A673 (cell line): ENCODE results near the gene AFF1. TPM values are rescaled to one million over a fixed set of nuclear protein-coding genes. Genes with fewer than 3 reads are reported as not detected.
"Not testable (repeated sequence)": the region's sequence is repeated elsewhere in the genome, so short reads cannot be mapped to it uniquely, and the experiment has no call there.

Experiments used
- BruUV-seq: library from RNA; stranded (reverse); fragments of 400-500 nt; replicated peaks from 2 replicates; lab custom pipeline; 2021; lab: Mats Ljungman, UMichigan
- CTCF ChIA-PET: fragments of 300-600 bp; sonication (Branson Sonifier 250); formaldehyde crosslinking; loops from one replicate; lab custom pipeline; 2022; ENCODE audit warnings: antibody characterized with exemption; lab: Charles Lee
- POLR2A ChIA-PET: fragments of 300-600 bp; sonication (Branson Sonifier 250); formaldehyde crosslinking; loops from one replicate; lab custom pipeline; 2022; ENCODE audit warnings: antibody characterized with exemption; ENCODE audit not compliant: low non-redundant PET; lab: Charles Lee
- DNase-seq: peaks from one replicate; pipeline ENCODE4 v3.0.0-alpha.2; 2015; ENCODE audit warnings: low spot score
- H3K27ac ChIP-seq: fragments of 200-600 bp; sonication (generic); 2 replicates; pipeline ENCODE4 v1.5.1; 2016; ENCODE audit warnings: mixed run types, low read depth, mild to moderate bottlenecking, mixed read lengths, antibody characterized with exemption, low read length; ENCODE audit not compliant: poor library complexity, severe bottlenecking
- H3K27me3 ChIP-seq: fragments of 200-600 bp; sonication (generic); replicated peaks from 2 replicates; pipeline ENCODE4 v1.6.1; 2017; ENCODE audit warnings: mixed run types, low read depth, mild to moderate bottlenecking, mixed read lengths, antibody characterized with exemption, low read length; ENCODE audit not compliant: insufficient read depth, poor library complexity
- H3K36me3 ChIP-seq: fragments of 200-600 bp; sonication (generic); 2 replicates; pipeline ENCODE4 v1.6.1; 2016; ENCODE audit warnings: mixed run types, mild to moderate bottlenecking, mixed read lengths, antibody characterized with exemption, low read length; ENCODE audit not compliant: insufficient read depth, poor library complexity, severe bottlenecking
- H3K4me1 ChIP-seq: fragments of 200-600 bp; sonication (generic); 2 replicates; pipeline ENCODE4 v1.6.1; 2017; ENCODE audit warnings: mixed run types, mild to moderate bottlenecking, mixed read lengths, antibody characterized with exemption, low read length; ENCODE audit not compliant: insufficient read depth, poor library complexity, severe bottlenecking
- H3K4me3 ChIP-seq: fragments of 200-600 bp; sonication (generic); 2 replicates; pipeline ENCODE4 v1.5.1; 2016; ENCODE audit warnings: low read depth, mixed run types, mild to moderate bottlenecking, mixed read lengths, low read length; ENCODE audit not compliant: poor library complexity, severe bottlenecking
- H3K9me3 ChIP-seq: fragments of 200-600 bp; sonication (generic); 2 replicates; pipeline ENCODE4 v1.6.1; 2016; ENCODE audit warnings: mixed run types, low read depth, mild to moderate bottlenecking, mixed read lengths, antibody characterized with exemption, low read length; ENCODE audit not compliant: poor library complexity, severe bottlenecking
- EZH2 ChIP-seq: fragments of 200-600 bp; sonication (generic); IDR thresholded peaks from 2 replicates; pipeline ENCODE4 v1.6.1; 2017; ENCODE audit warnings: borderline replicate concordance, low read depth, mild to moderate bottlenecking, mixed read lengths, antibody characterized with exemption, low read length; ENCODE audit not compliant: poor library complexity, severe bottlenecking
- intact Hi-C: fragments of 100-400 bp; cut with micrococcal nuclease; formaldehyde crosslinking; loops from one replicate; pipeline ENCODE4 v1.10.0; 2022; ENCODE audit not compliant: unreplicated experiment
- total RNA-seq: library from RNA; stranded (reverse); gene quantifications from 2 replicates; pipeline ENCODE4 v1.2.3, GENCODE V29; 2021
- TF ChIP-seq, protein P1 (sequence below): fragments of 300-800, 200-600 bp; sonication (generic); conservative IDR thresholded peaks from 2 replicates; pipeline ENCODE4 v1.5.1; 2017; ENCODE audit warnings: low read depth, mild to moderate bottlenecking, antibody characterized with exemption, low read length, moderate library complexity, mixed read lengths

The AFF1 gene
- total RNA-seq, 1 experiment from 2014 or later: 60.1 TPM

DNA sequence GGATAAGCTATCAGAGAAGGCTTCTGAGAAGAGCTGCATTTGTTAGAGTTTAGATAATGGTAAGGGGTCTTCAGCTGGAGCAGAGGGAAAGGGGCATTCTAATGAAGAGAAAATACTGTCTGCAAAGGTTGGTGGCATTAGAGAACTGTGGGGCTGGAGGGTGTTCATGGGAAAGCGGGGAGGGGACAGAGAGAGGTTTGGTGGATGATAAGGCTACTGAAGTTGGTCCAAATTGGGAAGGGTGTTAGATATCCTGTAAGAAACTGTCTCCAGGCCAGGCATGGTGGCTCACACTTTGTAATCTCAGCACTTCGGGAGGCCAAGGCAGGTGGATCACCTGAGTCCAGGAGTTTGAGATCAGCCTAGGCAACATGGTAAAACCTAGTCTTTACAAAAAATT is 59.9 kb downstream of the AFF1 start:
- peaks cover 35% of the 10 kb centered on the region for H3K4me1 ChIP-seq
- CTCF ChIA-PET: no interaction called here
- no TSS peak for BruUV-seq
- H3K36me3 ChIP-seq: no peaks in the 10 kb centered on the region
- no peak overlapping the region for H3K4me3 ChIP-seq
- H3K27me3 ChIP-seq: no peaks in the 10 kb centered on the region
- POLR2A ChIA-PET: no interaction called here
- H3K27ac ChIP-seq: no peak overlapping the region
- no peaks in the 10 kb centered on the region for H3K9me3 ChIP-seq
- TF ChIP-seq, protein P1, sequence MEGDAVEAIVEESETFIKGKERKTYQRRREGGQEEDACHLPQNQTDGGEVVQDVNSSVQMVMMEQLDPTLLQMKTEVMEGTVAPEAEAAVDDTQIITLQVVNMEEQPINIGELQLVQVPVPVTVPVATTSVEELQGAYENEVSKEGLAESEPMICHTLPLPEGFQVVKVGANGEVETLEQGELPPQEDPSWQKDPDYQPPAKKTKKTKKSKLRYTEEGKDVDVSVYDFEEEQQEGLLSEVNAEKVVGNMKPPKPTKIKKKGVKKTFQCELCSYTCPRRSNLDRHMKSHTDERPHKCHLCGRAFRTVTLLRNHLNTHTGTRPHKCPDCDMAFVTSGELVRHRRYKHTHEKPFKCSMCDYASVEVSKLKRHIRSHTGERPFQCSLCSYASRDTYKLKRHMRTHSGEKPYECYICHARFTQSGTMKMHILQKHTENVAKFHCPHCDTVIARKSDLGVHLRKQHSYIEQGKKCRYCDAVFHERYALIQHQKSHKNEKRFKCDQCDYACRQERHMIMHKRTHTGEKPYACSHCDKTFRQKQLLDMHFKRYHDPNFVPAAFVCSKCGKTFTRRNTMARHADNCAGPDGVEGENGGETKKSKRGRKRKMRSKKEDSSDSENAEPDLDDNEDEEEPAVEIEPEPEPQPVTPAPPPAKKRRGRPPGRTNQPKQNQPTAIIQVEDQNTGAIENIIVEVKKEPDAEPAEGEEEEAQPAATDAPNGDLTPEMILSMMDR: no peak
- no peak for DNase-seq
- intact Hi-C loops: no loop called here

DNA sequence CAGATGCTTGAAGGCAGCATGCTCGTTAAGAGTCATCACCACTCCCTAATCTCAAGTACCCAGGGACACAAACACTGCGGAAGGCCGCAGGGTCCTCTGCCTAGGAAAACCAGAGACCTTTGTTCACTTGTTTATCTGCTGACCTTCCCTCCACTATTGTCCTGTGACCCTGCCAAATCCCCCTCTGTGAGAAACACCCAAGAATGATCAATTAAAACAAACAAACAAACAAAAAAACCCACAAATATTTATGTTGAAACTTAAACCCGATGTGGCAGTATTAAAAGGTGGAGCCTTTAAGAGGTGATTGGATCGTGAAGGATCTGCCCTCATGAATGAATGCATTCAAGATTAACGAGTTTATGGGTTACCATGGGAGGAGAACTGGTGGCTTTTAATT is 61.7 kb downstream of the AFF1 start:
- CTCF ChIA-PET, H3K27ac ChIP-seq, H3K4me3 ChIP-seq, BruUV-seq, H3K27me3 ChIP-seq, intact Hi-C loops, H3K36me3 ChIP-seq, DNase-seq, H3K9me3 ChIP-seq, POLR2A ChIA-PET: not testable (repeated sequence)
- H3K4me1 ChIP-seq: peaks cover 45% of the 10 kb centered on the region

DNA sequence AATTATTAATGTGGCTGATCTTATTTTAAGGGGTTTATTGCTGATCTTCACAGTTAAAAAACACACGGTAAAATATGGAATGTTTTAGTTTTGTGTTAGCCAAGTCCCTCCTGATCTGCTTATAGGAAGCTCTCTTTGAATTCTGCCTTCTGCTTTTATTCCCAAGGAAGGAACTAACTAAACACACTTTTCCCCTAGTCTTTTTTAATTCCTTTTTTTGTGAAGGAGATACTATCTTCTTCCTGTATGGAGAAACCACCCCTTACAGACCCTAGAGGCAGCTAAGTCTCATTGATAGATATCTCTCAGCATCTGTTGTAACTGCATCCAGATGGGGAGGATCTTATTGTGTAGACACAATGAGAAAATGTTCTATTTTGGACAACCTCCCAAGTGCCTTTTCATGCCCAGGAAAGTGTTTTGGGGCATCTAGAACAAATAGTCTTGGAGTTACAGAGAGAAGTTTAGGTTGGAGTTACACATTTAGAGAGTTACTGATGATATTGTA is 64.4 kb downstream of the AFF1 start:
- no peaks in the 10 kb centered on the region for H3K9me3 ChIP-seq
- H3K4me1 ChIP-seq: peaks cover 35% of the 10 kb centered on the region
- no TSS peak for BruUV-seq
- TF ChIP-seq, protein P1: no peak
- TF ChIP-seq EZH2: no peak
- no peaks in the 10 kb centered on the region for H3K36me3 ChIP-seq
- POLR2A ChIA-PET: no interaction called here
- DNase-seq: peak; percentile 43
- no peak overlapping the region for H3K4me3 ChIP-seq
- intact Hi-C loops: no loop called here
- peak overlapping the region; percentile 61 for H3K27ac ChIP-seq
- no peaks in the 10 kb centered on the region for H3K27me3 ChIP-seq
- CTCF ChIA-PET: no interaction called here

DNA sequence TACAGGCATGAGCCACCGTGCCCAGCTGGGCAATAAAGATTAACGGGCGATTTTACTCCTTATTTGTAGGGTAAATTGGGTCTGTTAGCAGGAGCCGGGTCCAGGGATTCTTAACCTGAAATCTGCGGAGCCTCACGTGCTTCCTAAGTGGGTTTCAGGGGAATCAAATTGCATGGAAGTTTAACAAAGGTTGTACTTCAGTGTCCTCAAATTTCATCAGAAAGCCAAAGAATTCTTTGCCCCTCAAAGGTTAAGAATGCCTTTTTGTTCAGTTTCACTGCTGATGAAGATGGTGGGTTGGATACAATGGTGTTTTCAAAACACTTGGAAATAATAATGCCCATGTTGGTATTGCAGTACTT is 67.9 kb downstream of the AFF1 start:
- CTCF ChIA-PET: no interaction called here
- H3K27me3 ChIP-seq: no peaks in the 10 kb centered on the region

More for the DNA sequence above, 67.9 kb downstream of the AFF1 start:
- no peak for TF ChIP-seq EZH2
- TF ChIP-seq, protein P1: no peak
- Histone ChIP-seq H3K9me3 (no peaks in the 10 kb centered on the region), H3K4me3 (no peak overlapping the region), H3K4me1 (peaks cover 37% of the 10 kb centered on the region), H3K27ac (no peak overlapping the region), H3K36me3 (no peaks in the 10 kb centered on the region)
- intact Hi-C loops: no loop called here
- DNase-seq: no peak
- POLR2A ChIA-PET: no interaction called here
- no TSS peak for BruUV-seq
